WTC11 (cell line): ENCODE results near the gene CDH13. TPM values are rescaled to one million over a fixed set of nuclear protein-coding genes. Genes with fewer than 3 reads are reported as not detected.

Source experiments
- ATAC-seq: fragments of 200-7000 bp; cut with Tn5 transposase; 2 replicates; pipeline ENCODE4 v1.10.0; 2021; ENCODE audit warnings: mild to moderate bottlenecking, moderate library complexity
- CTCF ChIA-PET: fragments of 300-600 bp; sonication (Branson Sonifier 250); formaldehyde crosslinking; loops from one replicate; lab custom pipeline; 2021; ENCODE audit warnings: antibody characterized with exemption; lab: Charles Lee
- POLR2A ChIA-PET: fragments of 350-600 bp; sonication (Branson Sonifier 250); formaldehyde crosslinking; loops from one replicate; lab custom pipeline; 2021; ENCODE audit warnings: antibody characterized with exemption; lab: Charles Lee
- DNase-seq: peaks from one replicate; pipeline ENCODE4 v3.0.0; 2021; ENCODE audit warnings: low spot score
- H3K27ac Mint-ChIP-seq: 2 replicates; pipeline ENCODE4 v1.8.0; 2021; ENCODE audit warnings: mixed read lengths
- H3K27me3 Mint-ChIP-seq: 2 replicates; pipeline ENCODE4 v1.8.0; 2021; ENCODE audit warnings: low read depth, mild to moderate bottlenecking, moderate library complexity, mixed read lengths
- H3K36me3 Mint-ChIP-seq: 2 replicates; pipeline ENCODE4 v1.8.0; 2021; ENCODE audit warnings: mixed read lengths
- H3K4me1 Mint-ChIP-seq: 2 replicates; pipeline ENCODE4 v1.8.0; 2022; ENCODE audit warnings: mixed read lengths
- H3K4me3 Mint-ChIP-seq: 2 replicates; pipeline ENCODE4 v1.8.0; 2021; ENCODE audit warnings: mild to moderate bottlenecking, moderate library complexity, mixed read lengths
- H3K9me3 Mint-ChIP-seq: 2 replicates; pipeline ENCODE4 v1.8.0; 2021; ENCODE audit warnings: mixed read lengths
- FOXP1 ChIP-seq: sonication (generic); formaldehyde crosslinking; IDR thresholded peaks from 2 replicates; pipeline ENCODE4 v1.8.0; 2022; ENCODE audit warnings: missing genetic modification reagents, mild to moderate bottlenecking, moderate library complexity, borderline replicate concordance
- GRHL2 ChIP-seq: fragments of 250-450 bp; sonication (Bioruptor Pico); IDR thresholded peaks from 2 replicates; pipeline ENCODE4 v1.8.0; 2022; ENCODE audit warnings: mild to moderate bottlenecking, moderate library complexity; ENCODE audit not compliant: insufficient replicate concordance, severe bottlenecking
- MYBL2 ChIP-seq: sonication (generic); formaldehyde crosslinking; IDR thresholded peaks from 2 replicates; pipeline ENCODE4 v1.8.1; 2023; ENCODE audit warnings: mild to moderate bottlenecking, moderate library complexity, missing genetic modification reagents
- NR2C2 ChIP-seq: sonication (generic); formaldehyde crosslinking; IDR thresholded peaks from 2 replicates; pipeline ENCODE4 v1.8.0; 2022; ENCODE audit warnings: mild to moderate bottlenecking, missing genetic modification reagents
- NR3C1 ChIP-seq: sonication (generic); formaldehyde crosslinking; conservative IDR thresholded peaks from 2 replicates; pipeline ENCODE4 v1.8.1; 2023; ENCODE audit warnings: low read depth, mild to moderate bottlenecking, missing genetic modification reagents
- RELA ChIP-seq: sonication (generic); formaldehyde crosslinking; IDR thresholded peaks from 2 replicates; pipeline ENCODE4 v1.8.1; 2022; ENCODE audit warnings: missing genetic modification reagents, mild to moderate bottlenecking, borderline replicate concordance
- TP53 ChIP-seq: sonication (generic); formaldehyde crosslinking; IDR thresholded peaks from 2 replicates; pipeline ENCODE4 v1.8.1; 2023; ENCODE audit warnings: mild to moderate bottlenecking, missing genetic modification reagents
- ZNF121 ChIP-seq: sonication (generic); formaldehyde crosslinking; IDR thresholded peaks from 2 replicates; pipeline ENCODE4 v1.8.0; 2023; ENCODE audit warnings: missing genetic modification reagents
- ZNF138 ChIP-seq: sonication (generic); formaldehyde crosslinking; conservative IDR thresholded peaks from 2 replicates; pipeline ENCODE4 v1.8.1; 2022; ENCODE audit warnings: mild to moderate bottlenecking, moderate library complexity, missing genetic modification reagents
- ZNF219 ChIP-seq: sonication (generic); formaldehyde crosslinking; IDR thresholded peaks from 2 replicates; pipeline ENCODE4 v1.8.0; 2023; ENCODE audit warnings: missing genetic modification reagents, mild to moderate bottlenecking, borderline replicate concordance
- ZNF232 ChIP-seq: sonication (generic); formaldehyde crosslinking; IDR thresholded peaks from 2 replicates; pipeline ENCODE4 v1.8.0; 2022; ENCODE audit warnings: mild to moderate bottlenecking, missing genetic modification reagents
- total RNA-seq: library from RNA; stranded (reverse); gene quantifications from 3 replicates; pipeline ENCODE4 v1.2.3, GENCODE V29; 2021
- TF ChIP-seq, protein P1 (sequence below): sonication (generic); formaldehyde crosslinking; IDR thresholded peaks from 2 replicates; pipeline ENCODE4 v1.8.1; 2022; ENCODE audit warnings: low read depth, mild to moderate bottlenecking, moderate library complexity, missing genetic modification reagents, borderline replicate concordance
- TF ChIP-seq, protein P2 (sequence below): sonication (generic); formaldehyde crosslinking; IDR thresholded peaks from 2 replicates; pipeline ENCODE4 v1.8.1; 2023; ENCODE audit warnings: mild to moderate bottlenecking, missing genetic modification reagents
- TF ChIP-seq, protein P3 (sequence below): sonication (generic); formaldehyde crosslinking; IDR thresholded peaks from 2 replicates; pipeline ENCODE4 v1.8.1; 2022; ENCODE audit warnings: missing genetic modification reagents, borderline replicate concordance
- TF ChIP-seq, protein P4 (sequence below): sonication (generic); formaldehyde crosslinking; IDR thresholded peaks from 2 replicates; pipeline ENCODE4 v1.8.0; 2022; ENCODE audit warnings: mild to moderate bottlenecking, missing genetic modification reagents
- TF ChIP-seq, protein P5 (sequence below): sonication (generic); formaldehyde crosslinking; IDR thresholded peaks from 2 replicates; pipeline ENCODE4 v1.8.0; 2022; ENCODE audit warnings: mild to moderate bottlenecking, missing genetic modification reagents
- TF ChIP-seq, protein P6 (sequence below): fragments of 250-450 bp; sonication (Bioruptor Pico); IDR thresholded peaks from 2 replicates; pipeline ENCODE4 v1.9.0; 2021; ENCODE audit warnings: moderate library complexity, mild to moderate bottlenecking, inconsistent platforms, borderline replicate concordance

The CDH13 gene
- total RNA-seq, 1 experiment from 2014 or later = 0.81 TPM

DNA sequence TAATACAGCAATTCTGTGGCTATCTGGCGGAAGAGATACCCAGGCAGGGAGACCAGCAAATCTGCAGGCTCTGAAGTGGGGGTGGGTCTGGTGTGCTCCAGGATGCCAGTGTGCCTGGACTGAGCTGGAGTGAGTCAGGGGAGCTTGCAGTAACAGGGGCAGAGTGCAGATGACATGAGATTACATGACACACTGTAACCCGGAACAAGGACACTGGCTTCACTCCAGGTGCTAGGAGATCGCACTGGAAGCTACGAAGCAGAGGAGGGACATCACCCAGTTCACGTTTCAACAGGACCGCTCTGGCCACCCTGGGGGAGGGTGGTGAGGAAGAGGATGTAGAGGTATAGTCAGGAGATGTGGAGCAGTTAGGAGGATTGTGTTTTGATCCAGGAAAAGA, 475.6 kb downstream of the CDH13 start (continued):
- TF ChIP-seq GRHL2 (CRISPR knock-in tag) (no peak), MYBL2 (no peak)
- TF ChIP-seq, protein P1, sequence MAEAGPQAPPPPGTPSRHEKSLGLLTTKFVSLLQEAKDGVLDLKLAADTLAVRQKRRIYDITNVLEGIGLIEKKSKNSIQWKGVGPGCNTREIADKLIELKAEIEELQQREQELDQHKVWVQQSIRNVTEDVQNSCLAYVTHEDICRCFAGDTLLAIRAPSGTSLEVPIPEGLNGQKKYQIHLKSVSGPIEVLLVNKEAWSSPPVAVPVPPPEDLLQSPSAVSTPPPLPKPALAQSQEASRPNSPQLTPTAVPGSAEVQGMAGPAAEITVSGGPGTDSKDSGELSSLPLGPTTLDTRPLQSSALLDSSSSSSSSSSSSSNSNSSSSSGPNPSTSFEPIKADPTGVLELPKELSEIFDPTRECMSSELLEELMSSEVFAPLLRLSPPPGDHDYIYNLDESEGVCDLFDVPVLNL (CRISPR knock-in tag) = no peak

DNA sequence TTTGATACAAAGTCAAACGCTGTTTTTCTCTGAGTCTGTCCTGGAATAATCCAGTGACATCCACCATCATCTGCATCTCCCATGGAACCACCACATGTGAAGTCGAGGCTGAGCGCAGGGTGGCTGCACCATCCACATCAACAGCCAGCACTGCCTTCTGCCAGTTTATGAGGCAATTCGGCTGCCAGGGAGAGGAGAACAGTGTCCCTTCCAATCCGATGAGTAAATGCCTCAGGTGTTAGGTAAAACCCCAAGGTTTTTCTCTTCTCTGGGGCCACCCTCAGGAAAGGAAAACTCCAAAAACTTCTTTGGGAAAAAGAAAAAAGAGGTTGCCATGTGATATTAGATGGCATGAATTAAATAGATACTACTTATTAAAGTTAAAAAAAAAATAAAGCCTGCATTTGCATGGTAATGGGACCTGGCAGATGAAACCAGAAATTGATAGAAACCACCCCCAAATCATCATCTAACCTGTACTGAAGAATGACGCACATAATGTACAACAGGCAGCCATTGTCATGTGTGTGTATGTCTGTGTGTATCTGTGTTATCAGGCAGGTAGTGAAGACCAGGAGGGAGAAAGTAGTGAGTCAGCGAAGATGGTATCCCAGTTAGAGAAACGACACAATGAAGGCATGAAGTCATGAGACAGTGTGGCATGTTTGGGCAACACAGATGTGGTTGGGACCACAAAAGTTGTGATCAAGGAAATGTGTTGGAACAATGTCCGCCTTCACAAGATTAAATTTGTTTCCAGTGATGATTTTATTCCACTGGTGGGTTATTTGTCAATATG, 478.7 kb downstream of the CDH13 start:
- DNase-seq (no peak), ATAC-seq (no peak)
- TF ChIP-seq, protein P2, sequence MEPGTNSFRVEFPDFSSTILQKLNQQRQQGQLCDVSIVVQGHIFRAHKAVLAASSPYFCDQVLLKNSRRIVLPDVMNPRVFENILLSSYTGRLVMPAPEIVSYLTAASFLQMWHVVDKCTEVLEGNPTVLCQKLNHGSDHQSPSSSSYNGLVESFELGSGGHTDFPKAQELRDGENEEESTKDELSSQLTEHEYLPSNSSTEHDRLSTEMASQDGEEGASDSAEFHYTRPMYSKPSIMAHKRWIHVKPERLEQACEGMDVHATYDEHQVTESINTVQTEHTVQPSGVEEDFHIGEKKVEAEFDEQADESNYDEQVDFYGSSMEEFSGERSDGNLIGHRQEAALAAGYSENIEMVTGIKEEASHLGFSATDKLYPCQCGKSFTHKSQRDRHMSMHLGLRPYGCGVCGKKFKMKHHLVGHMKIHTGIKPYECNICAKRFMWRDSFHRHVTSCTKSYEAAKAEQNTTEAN (CRISPR knock-in tag) = no peak
- TF ChIP-seq NR3C1 (CRISPR knock-in tag) (no peak), RELA (no peak), ZNF219 (CRISPR knock-in tag) (no peak), FOXP1 (no peak)
- H3K4me1 Mint-ChIP-seq = no peaks in the 10 kb centered on the region
- H3K36me3 Mint-ChIP-seq = peaks cover 12% of the 10 kb centered on the region
- H3K9me3 Mint-ChIP-seq = peaks cover 19% of the 10 kb centered on the region
- no peaks in the 10 kb centered on the region; the same call in 1 of the 2 replicates for H3K27me3 Mint-ChIP-seq
- no peak overlapping the region for H3K27ac Mint-ChIP-seq
- POLR2A ChIA-PET = no interaction called here
- CTCF ChIA-PET = interaction anchor here (1.5 kb wide), 1 partner anchor 8 kb away, joined by 8 read pairs; no protein-coding TSS in a partner anchor
- no peak overlapping the region for H3K4me3 Mint-ChIP-seq

DNA sequence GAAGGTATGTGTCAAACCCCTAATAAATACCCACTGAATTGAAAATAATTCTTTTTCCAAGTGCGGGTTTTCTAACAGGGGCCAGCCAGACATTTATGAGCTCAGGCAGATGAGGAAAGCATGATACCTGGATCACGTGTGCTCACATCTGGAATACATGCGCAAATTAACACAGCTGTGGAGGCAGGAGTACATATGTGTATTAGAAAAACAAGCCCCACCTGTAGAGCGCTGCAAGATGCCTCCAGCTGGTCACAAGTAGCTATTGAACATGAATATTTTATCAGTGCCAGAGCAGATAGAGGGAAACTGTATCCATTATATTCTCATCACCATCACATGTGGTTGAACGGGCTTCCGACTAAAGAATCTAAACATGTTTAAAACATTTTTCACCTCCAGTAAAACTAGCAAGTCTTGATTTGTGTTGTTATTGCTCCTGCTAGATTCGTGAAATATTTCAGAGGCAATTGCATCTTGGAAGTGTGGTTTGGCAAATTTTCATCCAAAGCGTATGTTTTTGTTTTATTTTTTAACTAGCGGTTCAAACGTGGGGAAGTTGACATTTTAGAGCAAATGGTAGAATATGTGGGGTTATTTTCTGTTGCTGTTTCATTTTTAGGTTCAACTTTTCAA, 482.8 kb downstream of the CDH13 start:
- ATAC-seq = no peak
- H3K4me1 Mint-ChIP-seq = peaks cover 13% of the 10 kb centered on the region
- TF ChIP-seq TP53 = no peak
- no peak for TF ChIP-seq ZNF138 (CRISPR knock-in tag)
- TF ChIP-seq ZNF232 = no peak
- TF ChIP-seq NR2C2 = no peak
- TF ChIP-seq ZNF121 (CRISPR knock-in tag) = no peak
- TF ChIP-seq, protein P3, sequence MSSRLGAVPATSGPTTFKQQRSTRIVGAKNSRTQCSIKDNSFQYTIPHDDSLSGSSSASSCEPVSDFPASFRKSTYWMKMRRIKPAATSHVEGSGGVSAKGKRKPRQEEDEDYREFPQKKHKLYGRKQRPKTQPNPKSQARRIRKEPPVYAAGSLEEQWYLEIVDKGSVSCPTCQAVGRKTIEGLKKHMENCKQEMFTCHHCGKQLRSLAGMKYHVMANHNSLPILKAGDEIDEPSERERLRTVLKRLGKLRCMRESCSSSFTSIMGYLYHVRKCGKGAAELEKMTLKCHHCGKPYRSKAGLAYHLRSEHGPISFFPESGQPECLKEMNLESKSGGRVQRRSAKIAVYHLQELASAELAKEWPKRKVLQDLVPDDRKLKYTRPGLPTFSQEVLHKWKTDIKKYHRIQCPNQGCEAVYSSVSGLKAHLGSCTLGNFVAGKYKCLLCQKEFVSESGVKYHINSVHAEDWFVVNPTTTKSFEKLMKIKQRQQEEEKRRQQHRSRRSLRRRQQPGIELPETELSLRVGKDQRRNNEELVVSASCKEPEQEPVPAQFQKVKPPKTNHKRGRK = no peak
- TF ChIP-seq, protein P4, sequence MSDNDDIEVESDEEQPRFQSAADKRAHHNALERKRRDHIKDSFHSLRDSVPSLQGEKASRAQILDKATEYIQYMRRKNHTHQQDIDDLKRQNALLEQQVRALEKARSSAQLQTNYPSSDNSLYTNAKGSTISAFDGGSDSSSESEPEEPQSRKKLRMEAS = no peak
- POLR2A ChIA-PET = no interaction called here
- no peaks in the 10 kb centered on the region for H3K36me3 Mint-ChIP-seq
- H3K27me3 Mint-ChIP-seq = no peaks in the 10 kb centered on the region
- CTCF ChIA-PET = no interaction called here
- no peak overlapping the region for H3K27ac Mint-ChIP-seq
- no peak overlapping the region for H3K4me3 Mint-ChIP-seq
- H3K9me3 Mint-ChIP-seq = peaks cover 4% of the 10 kb centered on the region; the same call in 1 of the 2 replicates
- no peak for DNase-seq

DNA sequence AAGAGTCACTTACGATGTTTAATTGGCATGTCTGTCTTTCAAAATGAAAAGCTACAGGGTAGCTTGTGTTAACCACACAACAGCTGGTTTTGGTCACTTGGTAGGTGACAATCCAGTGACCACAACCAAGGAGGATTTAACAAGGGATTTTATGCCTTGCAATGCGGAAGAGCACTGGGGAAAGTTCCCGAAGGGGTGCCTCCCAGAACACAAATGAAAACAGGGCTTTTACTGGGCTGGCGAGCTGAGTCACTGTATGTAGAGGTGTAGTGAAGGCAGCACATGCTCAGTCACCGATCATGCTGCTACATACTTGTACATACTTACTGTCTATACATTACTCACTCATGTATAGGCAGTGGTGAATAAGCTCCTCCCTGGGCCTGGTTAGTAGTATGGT, 483.5 kb downstream of the CDH13 start:
- POLR2A ChIA-PET = no interaction called here
- peaks cover 4% of the 10 kb centered on the region; the same call in 1 of the 2 replicates for H3K9me3 Mint-ChIP-seq
- no peaks in the 10 kb centered on the region for H3K27me3 Mint-ChIP-seq
- no peak overlapping the region for H3K4me3 Mint-ChIP-seq
- H3K36me3 Mint-ChIP-seq = no peaks in the 10 kb centered on the region
- TF ChIP-seq, protein P5, sequence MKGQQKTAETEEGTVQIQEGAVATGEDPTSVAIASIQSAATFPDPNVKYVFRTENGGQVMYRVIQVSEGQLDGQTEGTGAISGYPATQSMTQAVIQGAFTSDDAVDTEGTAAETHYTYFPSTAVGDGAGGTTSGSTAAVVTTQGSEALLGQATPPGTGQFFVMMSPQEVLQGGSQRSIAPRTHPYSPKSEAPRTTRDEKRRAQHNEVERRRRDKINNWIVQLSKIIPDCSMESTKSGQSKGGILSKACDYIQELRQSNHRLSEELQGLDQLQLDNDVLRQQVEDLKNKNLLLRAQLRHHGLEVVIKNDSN (CRISPR knock-in tag) = no peak
- TF ChIP-seq, protein P6, sequence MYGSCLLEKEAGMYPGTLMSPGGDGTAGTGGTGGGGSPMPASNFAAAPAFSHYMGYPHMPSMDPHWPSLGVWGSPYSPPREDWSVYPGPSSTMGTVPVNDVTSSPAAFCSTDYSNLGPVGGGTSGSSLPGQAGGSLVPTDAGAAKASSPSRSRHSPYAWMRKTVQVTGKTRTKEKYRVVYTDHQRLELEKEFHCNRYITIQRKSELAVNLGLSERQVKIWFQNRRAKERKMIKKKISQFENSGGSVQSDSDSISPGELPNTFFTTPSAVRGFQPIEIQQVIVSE (CRISPR knock-in tag) = no peak
- TF ChIP-seq, all 79 proteins: peak for 0
- H3K27ac Mint-ChIP-seq = no peak overlapping the region
- CTCF ChIA-PET = no interaction called here
- peaks cover 19% of the 10 kb centered on the region for H3K4me1 Mint-ChIP-seq
- ATAC-seq (no peak), DNase-seq (no peak)
